GM21367 (cell line): ENCODE measurements around the gene PTGDS.

Source experiments
- ATAC-seq: cut with Tn5 transposase; IDR thresholded peaks from one replicate; pipeline ENCODE4 v1.9.1; 2021; ENCODE audit not compliant: unreplicated experiment

PTGDS gene

GRCh38 chr9:136945333-136946227 lies 31.7 kb upstream of the PTGDS start:
- ATAC-seq, result no peak

GRCh38 chr9:136946228-136947027 lies 30.9 kb upstream of the PTGDS start:
- no peak for ATAC-seq

DNA sequence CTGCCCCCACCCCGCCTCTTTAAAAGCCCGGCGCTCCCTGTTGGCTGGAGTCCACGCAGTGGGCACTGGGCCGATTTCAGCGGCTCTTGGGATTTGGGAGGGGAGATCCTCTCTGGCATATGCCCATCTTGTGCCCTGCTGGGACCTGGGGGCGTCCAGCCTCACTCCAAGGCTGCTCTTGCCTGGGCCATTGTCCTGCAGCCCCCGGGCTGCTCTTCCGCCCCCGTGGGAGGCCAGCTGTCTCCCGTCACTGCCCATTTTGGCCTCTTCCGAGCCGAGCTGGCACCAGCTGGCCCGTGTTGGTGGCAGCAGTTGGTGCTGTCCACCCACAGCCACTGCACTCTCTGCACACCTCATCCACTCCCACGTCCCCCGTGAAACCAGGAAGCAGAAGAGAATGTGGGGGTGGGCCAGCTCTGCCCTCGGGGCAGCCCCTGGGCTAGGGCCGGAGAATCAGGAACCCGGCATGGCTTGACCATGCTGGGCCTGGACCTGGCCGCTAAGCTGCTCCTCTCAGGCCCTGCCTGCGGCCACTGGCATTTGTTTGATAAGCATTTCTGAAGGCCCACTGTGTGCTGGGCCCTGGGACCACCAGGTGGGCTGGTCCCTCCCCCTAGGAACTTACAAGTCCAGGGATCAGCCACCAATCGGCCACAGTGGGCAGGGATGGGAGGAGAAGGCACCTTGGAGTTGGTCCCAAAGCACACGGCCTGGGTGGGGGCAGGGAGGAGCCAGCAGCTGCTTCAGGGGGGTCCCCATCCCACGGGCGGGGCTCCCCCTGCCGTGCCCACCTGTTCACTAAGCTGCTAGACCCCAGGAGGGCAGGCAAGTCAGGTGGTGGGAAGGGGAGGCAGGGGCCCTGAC lies 30.0 kb upstream of the PTGDS start:
- ATAC-seq, result no peak

GRCh38 chr9:136947955-136948510 lies 29.3 kb upstream of the PTGDS start:
- no peak for ATAC-seq

DNA sequence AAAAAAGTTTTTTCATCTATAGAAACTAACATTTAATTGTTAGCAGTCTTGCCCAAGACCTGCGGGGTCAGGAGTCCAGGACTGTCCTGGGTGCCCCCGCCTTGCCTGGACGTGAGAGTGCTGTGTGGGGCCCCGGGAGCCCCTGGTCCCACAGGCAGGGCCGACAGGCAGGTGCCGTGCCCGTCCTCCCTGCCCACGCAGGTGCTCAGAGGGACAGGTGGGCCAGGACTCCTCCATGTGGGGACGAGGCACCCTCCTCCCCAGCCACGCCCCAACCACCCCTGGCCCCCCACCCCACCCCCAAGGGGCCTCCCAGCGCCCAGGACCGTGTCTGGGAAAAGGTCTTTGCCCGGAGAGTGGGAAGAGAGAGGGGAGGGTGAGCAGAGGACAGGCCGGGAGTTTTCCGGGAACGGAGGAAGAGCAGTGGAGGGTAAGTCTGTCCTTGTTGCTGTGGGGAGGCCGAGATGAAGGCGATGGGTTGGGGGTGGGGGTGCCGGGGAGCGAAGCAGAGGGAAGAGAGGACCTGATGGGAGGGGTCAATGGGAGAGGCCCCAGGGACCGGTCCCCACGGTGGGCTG lies 28.0 kb upstream of the PTGDS start:
- no peak for ATAC-seq

GRCh38 chr9:136949817-136950655 lies 27.3 kb upstream of the PTGDS start:
- peak; percentile 63 for ATAC-seq

GRCh38 chr9:136950656-136951276 lies 26.5 kb upstream of the PTGDS start:
- no peak for ATAC-seq

DNA sequence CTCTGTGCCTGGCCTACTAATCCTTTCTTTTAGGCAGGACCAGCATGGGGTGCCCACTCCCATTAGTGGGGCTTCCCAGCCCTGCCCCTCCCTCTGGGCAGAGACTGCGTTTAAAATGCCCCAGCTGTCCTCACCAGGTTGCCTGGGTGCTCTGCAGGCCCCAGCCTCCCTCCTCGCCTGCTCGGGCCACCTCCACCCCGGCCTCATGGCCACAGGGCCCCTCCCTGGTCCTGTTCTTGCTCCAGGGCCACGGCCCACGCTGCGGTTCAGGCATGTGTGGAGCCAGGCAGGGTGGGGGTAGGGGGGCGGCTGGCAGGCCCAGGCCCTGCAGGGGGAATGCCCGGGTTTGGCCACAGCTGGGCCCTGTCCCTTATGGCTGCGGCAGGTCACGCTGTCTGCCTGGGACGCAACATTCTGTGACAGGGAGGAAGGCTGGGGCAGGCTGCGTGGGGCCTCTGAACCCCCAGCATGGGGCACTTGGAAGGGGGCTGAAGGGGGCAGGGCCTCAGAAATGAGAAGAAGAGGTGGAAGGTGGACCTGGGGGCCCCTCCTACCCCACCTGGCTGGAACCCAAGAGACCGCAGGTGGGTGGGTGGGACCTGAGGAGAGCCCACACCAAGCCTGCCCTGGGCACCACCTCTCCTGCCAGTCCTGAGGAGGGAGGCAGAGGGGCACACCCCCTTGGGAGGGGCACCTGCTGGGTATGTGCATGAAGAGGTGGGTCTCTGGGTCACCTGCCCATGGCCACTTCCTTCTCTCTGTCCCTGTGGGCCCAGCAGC lies 25.6 kb upstream of the PTGDS start, which contains the start of gene LCN12:
Gene LCN12 (plus strand): TSS at position 733 of the 780 bp plus-strand sequence. CDS start 55 bp downstream, outside the sequence.
- no peak for ATAC-seq

GRCh38 chr9:136952321-136952850 lies 24.9 kb upstream of the PTGDS start:
- ATAC-seq, result no peak

- no peak for ATAC-seq
These were observed 24.2 kb upstream of the PTGDS start for GRCh38 chr9:136952876-136953770.

GRCh38 chr9:136953771-136954269 lies 23.5 kb upstream of the PTGDS start:
- no peak for ATAC-seq

GRCh38 chr9:136954270-136955083 lies 22.8 kb upstream of the PTGDS start:
- no peak for ATAC-seq

DNA sequence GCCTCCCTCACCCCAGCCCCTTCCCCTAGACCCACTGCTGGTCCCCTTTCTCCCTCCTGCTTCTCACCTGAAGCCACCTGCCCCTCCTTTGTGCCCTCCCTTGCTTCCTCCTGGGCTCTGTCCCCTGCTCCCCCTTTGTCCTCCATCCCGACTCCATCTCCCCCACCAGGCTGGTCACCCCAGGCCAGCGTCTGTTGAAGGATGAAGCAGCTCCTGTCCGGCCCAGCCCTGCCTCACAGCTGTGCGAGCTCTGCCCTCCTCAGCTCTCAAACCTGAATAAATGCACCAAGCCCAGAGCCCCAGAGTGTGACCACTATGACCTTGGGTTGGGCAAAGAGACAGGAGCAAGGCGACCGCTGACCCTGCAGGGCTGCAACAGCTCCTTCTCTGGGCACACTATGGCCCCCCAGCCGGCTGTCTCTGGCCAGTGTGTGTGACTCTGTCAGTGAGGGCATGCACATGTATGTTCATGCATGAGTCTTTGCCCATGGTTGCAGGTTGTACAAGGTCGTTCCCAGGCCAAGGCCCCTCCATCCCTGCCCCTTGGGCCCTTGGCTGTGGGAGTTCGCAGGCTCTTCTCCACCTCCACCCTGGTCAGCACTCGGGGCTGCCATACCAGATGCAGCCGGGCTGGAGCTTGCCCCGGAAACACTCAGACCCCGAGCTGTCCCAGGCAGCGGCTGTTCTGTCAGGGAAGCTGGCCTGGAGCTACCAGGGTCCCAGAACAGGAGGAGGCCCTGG lies 21.9 kb upstream of the PTGDS start:
- no peak for ATAC-seq

- ATAC-seq, result no peak
These were observed 21.4 kb upstream of the PTGDS start for GRCh38 chr9:136955943-136956335.

DNA sequence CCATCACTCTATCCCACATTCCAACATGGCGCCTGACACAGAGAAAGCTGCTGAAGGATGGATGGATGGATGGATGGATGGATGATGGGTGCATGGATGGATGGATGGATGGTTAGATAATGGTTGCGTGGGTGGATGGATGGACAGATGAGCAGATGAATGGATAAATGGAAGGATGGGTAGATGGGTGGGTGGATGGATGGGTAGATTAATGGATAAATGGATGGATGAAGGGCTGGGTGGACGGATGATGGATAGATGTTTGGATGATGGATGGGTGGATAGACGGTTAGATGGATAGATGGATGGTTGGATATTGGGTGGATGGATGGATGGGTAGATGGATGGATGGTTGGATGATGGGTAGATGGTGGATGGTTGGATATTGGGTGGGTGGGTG lies 20.7 kb upstream of the PTGDS start:
- no peak for ATAC-seq
